Measurements from ENCODE around the gene GRAMD1B.

Gene GRAMD1B

DNA sequence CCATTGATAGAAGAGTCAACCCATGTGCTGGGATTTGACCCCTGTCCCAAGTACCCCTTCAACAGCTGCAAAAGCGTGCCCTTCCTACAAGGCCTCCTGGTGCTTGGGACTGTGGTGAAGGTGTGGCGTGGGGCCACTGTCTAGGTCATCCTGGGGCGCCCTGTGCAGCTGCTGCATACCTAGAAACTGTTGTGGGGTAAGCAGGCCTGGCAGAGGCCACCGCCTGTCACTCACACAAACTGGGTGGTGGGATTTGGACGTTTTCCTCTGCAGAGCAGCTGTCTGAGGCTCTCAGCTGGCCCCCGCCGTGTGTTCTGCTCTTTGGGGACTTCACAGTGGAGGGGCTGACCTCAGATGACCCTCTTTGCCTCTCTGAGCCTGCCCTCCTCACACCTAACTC, 154.7 kb downstream of the GRAMD1B start:
- 0 out of 2 replicates have a peak, but pooled peaks cover 2% of the 10 kb centered on the region for H3K36me3 ChIP-seq
- H3K4me3 ChIP-seq (ENCODE audit: low read depth, low read length) = no peak overlapping the region
- DNase-seq = no peak
- no peaks in the 10 kb centered on the region; the same call in 1 of the 2 replicates for H3K4me1 ChIP-seq
- no peaks in the 10 kb centered on the region for H3K27me3 ChIP-seq
- TF ChIP-seq, protein P1, sequence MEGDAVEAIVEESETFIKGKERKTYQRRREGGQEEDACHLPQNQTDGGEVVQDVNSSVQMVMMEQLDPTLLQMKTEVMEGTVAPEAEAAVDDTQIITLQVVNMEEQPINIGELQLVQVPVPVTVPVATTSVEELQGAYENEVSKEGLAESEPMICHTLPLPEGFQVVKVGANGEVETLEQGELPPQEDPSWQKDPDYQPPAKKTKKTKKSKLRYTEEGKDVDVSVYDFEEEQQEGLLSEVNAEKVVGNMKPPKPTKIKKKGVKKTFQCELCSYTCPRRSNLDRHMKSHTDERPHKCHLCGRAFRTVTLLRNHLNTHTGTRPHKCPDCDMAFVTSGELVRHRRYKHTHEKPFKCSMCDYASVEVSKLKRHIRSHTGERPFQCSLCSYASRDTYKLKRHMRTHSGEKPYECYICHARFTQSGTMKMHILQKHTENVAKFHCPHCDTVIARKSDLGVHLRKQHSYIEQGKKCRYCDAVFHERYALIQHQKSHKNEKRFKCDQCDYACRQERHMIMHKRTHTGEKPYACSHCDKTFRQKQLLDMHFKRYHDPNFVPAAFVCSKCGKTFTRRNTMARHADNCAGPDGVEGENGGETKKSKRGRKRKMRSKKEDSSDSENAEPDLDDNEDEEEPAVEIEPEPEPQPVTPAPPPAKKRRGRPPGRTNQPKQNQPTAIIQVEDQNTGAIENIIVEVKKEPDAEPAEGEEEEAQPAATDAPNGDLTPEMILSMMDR (IDR thresholded peaks at IDR 0.05; ENCODE audit: low read depth, low read length) = no peak
- H3K9me3 ChIP-seq = no peaks in the 10 kb centered on the region

DNA sequence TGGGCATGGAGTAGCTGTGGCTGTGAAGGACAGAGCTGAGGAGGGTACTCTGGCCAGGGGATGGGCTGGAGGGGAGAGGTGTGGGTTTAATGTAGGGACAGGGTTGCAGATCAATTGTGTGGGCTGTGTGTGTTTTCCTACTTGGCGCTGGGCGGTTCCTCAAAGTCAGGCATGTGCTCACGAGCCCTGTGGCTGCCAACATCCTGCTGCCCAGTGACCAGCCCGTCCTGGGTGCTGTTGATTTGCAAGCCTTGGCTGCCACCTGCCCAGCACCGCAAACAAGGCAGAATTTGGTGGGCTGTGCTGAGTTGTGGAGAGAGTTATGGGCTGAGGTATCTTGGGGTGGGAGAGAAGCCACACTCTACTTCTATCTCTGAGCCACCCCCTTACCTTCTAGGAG, 155.1 kb downstream of the GRAMD1B start:
- H3K27me3 ChIP-seq = no peaks in the 10 kb centered on the region
- TF ChIP-seq, protein P1 (IDR thresholded peaks at IDR 0.05; ENCODE audit: low read depth, low read length) = no peak
- H3K36me3 ChIP-seq = 0 out of 2 replicates have a peak, but pooled peaks cover 2% of the 10 kb centered on the region
- DNase-seq = no peak
- no peaks in the 10 kb centered on the region for H3K9me3 ChIP-seq
- H3K4me3 ChIP-seq (ENCODE audit: low read depth, low read length) = no peak overlapping the region
- H3K4me1 ChIP-seq = no peaks in the 10 kb centered on the region; the same call in 1 of the 2 replicates

DNA sequence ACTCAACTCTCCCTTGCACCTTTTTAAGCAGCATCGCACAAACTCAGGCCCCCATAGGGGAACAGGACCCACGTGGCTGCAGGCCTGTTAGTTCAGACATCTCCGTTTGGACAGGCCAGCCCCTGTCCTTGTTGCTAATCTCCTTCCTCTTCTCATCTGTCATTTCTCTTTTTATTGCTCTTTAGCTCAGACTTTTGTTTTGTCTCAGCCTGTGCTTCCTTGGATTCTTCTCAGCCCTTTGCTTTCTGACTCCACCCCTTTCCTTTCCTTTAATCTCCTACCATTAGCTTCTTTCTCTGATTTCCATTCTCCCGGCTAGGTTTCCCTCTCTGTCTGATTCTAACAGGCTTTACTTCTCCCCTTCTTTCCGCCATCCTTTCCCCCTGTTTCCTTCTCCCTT, 155.6 kb downstream of the GRAMD1B start:
- Histone ChIP-seq H3K9me3 (no peaks in the 10 kb centered on the region), H3K4me1 (no peaks in the 10 kb centered on the region), H3K4me3 (ENCODE audit: low read depth, low read length) (no peak overlapping the region), H3K36me3 (0 out of 2 replicates have a peak, but pooled peaks cover 2% of the 10 kb centered on the region), H3K27me3 (no peaks in the 10 kb centered on the region)
- DNase-seq = no peak
- TF ChIP-seq, protein P1 (IDR thresholded peaks at IDR 0.05; ENCODE audit: low read depth, low read length) = no peak

DNA sequence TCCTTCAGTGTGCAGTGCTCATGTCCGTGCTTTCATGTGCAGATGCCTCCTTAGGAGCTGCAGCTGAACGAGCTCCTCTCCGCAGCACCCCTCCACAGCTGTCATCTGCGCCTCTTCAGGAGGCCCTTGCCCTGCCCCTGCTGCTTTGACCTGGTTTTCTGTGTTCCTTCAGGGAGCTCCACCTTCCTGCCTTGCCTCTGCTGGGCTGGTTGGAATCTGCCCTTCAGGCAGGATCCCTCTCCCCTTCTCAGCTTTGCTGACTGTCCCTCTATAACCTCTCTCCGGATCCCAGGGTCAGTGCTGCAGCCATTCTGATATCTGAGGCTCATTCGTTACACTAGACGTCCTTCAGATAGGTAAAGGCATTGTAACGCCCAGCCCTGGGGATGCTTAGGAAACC, 156.5 kb downstream of the GRAMD1B start:
- Histone ChIP-seq H3K36me3 (no peaks in the 10 kb centered on the region), H3K4me1 (no peaks in the 10 kb centered on the region), H3K9me3 (no peaks in the 10 kb centered on the region), H3K4me3 (ENCODE audit: low read depth, low read length) (no peak overlapping the region), H3K27me3 (no peaks in the 10 kb centered on the region)
- DNase-seq = no peak
- TF ChIP-seq, protein P1 (IDR thresholded peaks at IDR 0.05; ENCODE audit: low read depth, low read length) = no peak

DNA sequence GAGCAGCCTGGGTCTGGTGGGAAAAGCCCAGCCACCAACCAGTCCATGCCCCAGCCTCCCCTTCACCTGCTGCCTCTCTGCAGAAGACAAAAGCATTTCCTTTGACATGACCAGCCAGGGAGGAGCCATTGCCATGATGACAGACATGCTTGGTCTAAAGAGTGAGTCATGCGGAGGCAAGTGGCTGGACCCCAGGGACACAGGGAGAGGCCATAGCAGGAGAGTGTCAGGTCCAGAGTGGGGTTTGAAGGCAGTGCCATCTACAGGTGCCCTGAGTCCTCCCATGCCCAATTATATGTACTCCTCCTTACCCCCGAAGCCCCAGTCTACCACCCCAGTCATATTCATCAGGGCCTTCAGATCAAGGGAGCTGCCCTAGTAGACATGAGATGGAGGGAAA, 157.0 kb downstream of the GRAMD1B start:
- DNase-seq = peak; percentile 50
- H3K9me3 ChIP-seq = no peaks in the 10 kb centered on the region
- no peaks in the 10 kb centered on the region for H3K36me3 ChIP-seq
- H3K27me3 ChIP-seq = no peaks in the 10 kb centered on the region
- no peak overlapping the region for H3K4me3 ChIP-seq (ENCODE audit: low read depth, low read length)
- no peaks in the 10 kb centered on the region for H3K4me1 ChIP-seq
- TF ChIP-seq, protein P1 (IDR thresholded peaks at IDR 0.05; ENCODE audit: low read depth, low read length) = no peak; the same call in 1 of the 2 replicates

DNA sequence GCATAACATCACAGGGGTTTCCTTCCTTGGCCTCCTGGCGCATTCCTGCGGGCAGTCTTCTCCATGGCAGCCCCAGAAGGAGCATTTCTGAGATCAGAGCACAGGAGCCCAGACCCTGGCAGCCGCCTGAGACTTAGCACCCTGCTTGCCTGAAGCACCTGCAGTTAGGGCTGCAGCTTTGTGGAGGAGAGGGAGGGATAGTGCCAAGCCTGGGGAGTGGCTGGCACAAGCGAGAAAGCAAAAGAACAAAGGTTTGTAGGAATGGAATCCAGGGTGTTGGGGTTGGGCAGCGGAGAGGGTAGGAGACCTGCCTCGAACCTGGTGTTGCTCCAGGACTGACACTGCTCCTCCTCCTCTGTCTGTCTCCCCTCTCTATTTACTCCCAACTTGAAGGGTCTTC, 157.5 kb downstream of the GRAMD1B start:
- Histone ChIP-seq H3K27me3 (no peaks in the 10 kb centered on the region), H3K36me3 (no peaks in the 10 kb centered on the region), H3K4me1 (no peaks in the 10 kb centered on the region), H3K4me3 (ENCODE audit: low read depth, low read length) (no peak overlapping the region), H3K9me3 (no peaks in the 10 kb centered on the region)
- no peak for DNase-seq
- TF ChIP-seq, protein P1 (IDR thresholded peaks at IDR 0.05; ENCODE audit: low read depth, low read length) = no peak
